Suprapubic skin (tissue), 4 donors: Measurements from ENCODE around the gene BFSP2.

Source experiments
- CTCF ChIP-seq, 2 donors: fragments of 200-600 bp in 1 of 2; fragments of 450-650 bp in 1 of 2; sonication (generic) in 1 of 2; IDR thresholded peaks; one replicate each; pipeline ENCODE4 v1.5.1; 2016 to 2019; ENCODE audit warnings: antibody characterized with exemption in 2 of 2, mild to moderate bottlenecking in 1 of 2, moderate library complexity in 1 of 2
- EP300 ChIP-seq: sonication (generic); formaldehyde crosslinking; IDR thresholded peaks from one replicate; pipeline ENCODE4 v1.6.1; 2017; ENCODE audit warnings: antibody characterized with exemption
- POLR2A ChIP-seq, 2 donors: fragments of 450-650 bp; IDR thresholded peaks; one replicate each; pipeline ENCODE4 v1.6.1; 2017; ENCODE audit warnings: antibody characterized with exemption in 2 of 2, mild to moderate bottlenecking in 2 of 2, moderate library complexity in 2 of 2
- POLR2AphosphoS5 ChIP-seq, 3 donors: sonication (generic); formaldehyde crosslinking; IDR thresholded peaks; one replicate each; pipeline ENCODE4 v1.6.1; 2017; ENCODE audit warnings: antibody characterized with exemption in 3 of 3

DNA sequence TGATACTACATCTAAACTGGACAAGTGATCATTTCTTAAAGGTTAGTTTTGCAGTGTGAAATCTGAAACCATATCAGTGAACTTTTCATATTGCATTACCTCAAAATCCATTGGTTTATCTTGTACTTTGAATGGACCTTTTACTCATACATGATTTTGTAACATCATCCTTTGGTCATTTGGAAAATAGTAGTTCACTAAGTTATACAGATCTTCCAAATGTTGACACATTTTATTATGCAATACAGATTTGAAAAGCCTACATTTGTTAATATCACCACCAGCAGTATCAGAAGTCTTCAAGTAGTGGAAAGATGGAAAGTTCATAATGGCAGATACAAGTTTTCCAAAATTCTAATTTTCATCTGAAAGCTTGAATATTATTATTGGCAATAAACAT, 109.6 kb downstream of the BFSP2 start:
- TF ChIP-seq POLR2A (IDR thresholded peaks at IDR 0.05), result no peak
- TF ChIP-seq CTCF (IDR thresholded peaks at IDR 0.05), result no peak
- no peak for TF ChIP-seq POLR2AphosphoS5 (IDR thresholded peaks at IDR 0.05)
- no peak for TF ChIP-seq EP300
